Neuron (in vitro differentiated cells): ENCODE results near the gene TP63.

Source experiments
- H2AFZ ChIP-seq: one replicate; pipeline ENCODE4 v1.6.1; 2013; ENCODE audit warnings: low read depth, mild to moderate bottlenecking, inconsistent platforms, low read length, moderate library complexity
- H3K27me3 ChIP-seq: one replicate; pipeline ENCODE4 v1.6.1; 2013; ENCODE audit warnings: low read length; ENCODE audit not compliant: insufficient read depth
- H3K36me3 ChIP-seq: one replicate; pipeline ENCODE4 v1.6.1; 2013; ENCODE audit warnings: low read length; ENCODE audit not compliant: insufficient read depth
- H3K4me1 ChIP-seq: one replicate; pipeline ENCODE4 v1.6.1; 2013; ENCODE audit warnings: low read length; ENCODE audit not compliant: insufficient read depth
- H3K4me3 ChIP-seq: 2 replicates; pipeline ENCODE4 v1.5.1; 2013; ENCODE audit warnings: mild to moderate bottlenecking, low read length, moderate library complexity
- H3K9me3 ChIP-seq: one replicate; pipeline ENCODE4 v1.6.1; 2013; ENCODE audit warnings: low read length

TP63 gene

DNA sequence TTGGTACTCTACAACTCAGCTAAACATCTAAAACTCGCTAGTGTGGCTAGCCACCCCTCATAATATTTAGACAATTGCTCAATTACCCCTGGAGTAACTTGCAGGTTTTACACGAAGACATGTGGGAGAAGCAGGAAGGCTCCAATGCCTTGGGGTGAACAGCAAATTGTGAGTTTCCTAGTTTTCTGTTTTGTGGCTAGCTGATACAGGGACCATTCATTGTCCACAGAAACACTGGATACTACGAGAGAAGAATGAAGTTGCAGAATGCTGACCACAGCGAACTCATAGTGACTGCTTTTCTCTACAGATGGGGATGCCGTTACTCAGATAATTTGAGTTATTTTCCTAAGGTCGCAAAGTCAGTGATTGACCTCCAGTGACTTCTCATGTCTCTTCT lies 276.6 kb downstream of the TP63 start:
- H3K4me3 ChIP-seq, result no peak overlapping the region
- no peaks in the 10 kb centered on the region for H3K36me3 ChIP-seq
- H3K27me3 ChIP-seq, result no peaks in the 10 kb centered on the region
- H3K4me1 ChIP-seq, result no peaks in the 10 kb centered on the region
- H3K9me3 ChIP-seq, result no peaks in the 10 kb centered on the region
- no peak overlapping the region for H2AFZ ChIP-seq

- no peaks in the 10 kb centered on the region for H3K9me3 ChIP-seq
- no peaks in the 10 kb centered on the region for H3K36me3 ChIP-seq
- no peaks in the 10 kb centered on the region for H3K27me3 ChIP-seq
- H2AFZ ChIP-seq, result no peak overlapping the region
- H3K4me3 ChIP-seq, result no peak overlapping the region
- no peaks in the 10 kb centered on the region for H3K4me1 ChIP-seq
Measured at GRCh38 chr3:189908646-189909045, 277.5 kb downstream of the TP63 start.

DNA sequence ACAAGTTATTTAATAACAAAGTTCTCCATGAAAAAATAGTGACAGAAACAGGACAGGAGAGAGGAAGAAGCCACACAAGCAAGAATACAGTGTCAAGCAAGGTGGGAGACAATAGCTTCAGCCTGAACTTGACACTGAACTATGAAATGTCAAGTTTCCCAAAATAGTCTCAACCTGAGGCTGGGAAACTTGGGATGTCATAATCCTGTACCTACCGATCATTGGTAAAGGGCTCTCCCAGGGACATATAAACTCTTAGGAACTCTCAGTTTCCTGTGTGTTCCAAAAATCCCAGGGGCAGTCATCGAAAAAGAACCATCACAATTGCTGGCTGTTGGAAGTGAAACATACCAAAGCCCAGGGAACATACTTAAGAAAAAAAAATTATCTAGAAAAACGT lies 277.9 kb downstream of the TP63 start:
- Histone ChIP-seq H3K4me1 (no peaks in the 10 kb centered on the region), H2AFZ (no peak overlapping the region), H3K36me3 (no peaks in the 10 kb centered on the region)

GRCh38 chr3:189909573-189909972 lies 278.4 kb downstream of the TP63 start:
- no peaks in the 10 kb centered on the region for H3K9me3 ChIP-seq
- no peaks in the 10 kb centered on the region for H3K4me1 ChIP-seq
- H2AFZ ChIP-seq, result no peak overlapping the region
- no peak overlapping the region for H3K4me3 ChIP-seq
- H3K27me3 ChIP-seq, result no peaks in the 10 kb centered on the region
- H3K36me3 ChIP-seq, result no peaks in the 10 kb centered on the region

More for the DNA sequence above, 277.9 kb downstream of the TP63 start:
- no peaks in the 10 kb centered on the region for H3K27me3 ChIP-seq
- no peaks in the 10 kb centered on the region for H3K9me3 ChIP-seq
- H3K4me3 ChIP-seq, result no peak overlapping the region

- Histone ChIP-seq H3K4me1 (no peaks in the 10 kb centered on the region), H3K27me3 (no peaks in the 10 kb centered on the region), H3K9me3 (no peaks in the 10 kb centered on the region), H3K4me3 (no peak overlapping the region), H3K36me3 (no peaks in the 10 kb centered on the region), H2AFZ (no peak overlapping the region)
Measured at GRCh38 chr3:189911001-189911400, 279.8 kb downstream of the TP63 start.

GRCh38 chr3:189914799-189915198 lies 283.6 kb downstream of the TP63 start:
- no peak overlapping the region for H2AFZ ChIP-seq
- no peaks in the 10 kb centered on the region for H3K9me3 ChIP-seq
- H3K27me3 ChIP-seq, result no peaks in the 10 kb centered on the region
- no peaks in the 10 kb centered on the region for H3K4me1 ChIP-seq
- H3K4me3 ChIP-seq, result no peak overlapping the region
- no peaks in the 10 kb centered on the region for H3K36me3 ChIP-seq

GRCh38 chr3:189921770-189922169 lies 290.6 kb downstream of the TP63 start:
- no peaks in the 10 kb centered on the region for H3K9me3 ChIP-seq
- H3K36me3 ChIP-seq, result no peaks in the 10 kb centered on the region
- H3K4me1 ChIP-seq, result no peaks in the 10 kb centered on the region
- no peaks in the 10 kb centered on the region for H3K27me3 ChIP-seq
- no peak overlapping the region for H2AFZ ChIP-seq
- no peak overlapping the region for H3K4me3 ChIP-seq

GRCh38 chr3:189927975-189928895 lies 297.0 kb downstream of the TP63 start:
- no peak overlapping the region for H2AFZ ChIP-seq
- no peaks in the 10 kb centered on the region for H3K36me3 ChIP-seq
- no peaks in the 10 kb centered on the region for H3K27me3 ChIP-seq
- H3K9me3 ChIP-seq, result no peaks in the 10 kb centered on the region
- no peak overlapping the region for H3K4me3 ChIP-seq
- no peaks in the 10 kb centered on the region for H3K4me1 ChIP-seq

DNA sequence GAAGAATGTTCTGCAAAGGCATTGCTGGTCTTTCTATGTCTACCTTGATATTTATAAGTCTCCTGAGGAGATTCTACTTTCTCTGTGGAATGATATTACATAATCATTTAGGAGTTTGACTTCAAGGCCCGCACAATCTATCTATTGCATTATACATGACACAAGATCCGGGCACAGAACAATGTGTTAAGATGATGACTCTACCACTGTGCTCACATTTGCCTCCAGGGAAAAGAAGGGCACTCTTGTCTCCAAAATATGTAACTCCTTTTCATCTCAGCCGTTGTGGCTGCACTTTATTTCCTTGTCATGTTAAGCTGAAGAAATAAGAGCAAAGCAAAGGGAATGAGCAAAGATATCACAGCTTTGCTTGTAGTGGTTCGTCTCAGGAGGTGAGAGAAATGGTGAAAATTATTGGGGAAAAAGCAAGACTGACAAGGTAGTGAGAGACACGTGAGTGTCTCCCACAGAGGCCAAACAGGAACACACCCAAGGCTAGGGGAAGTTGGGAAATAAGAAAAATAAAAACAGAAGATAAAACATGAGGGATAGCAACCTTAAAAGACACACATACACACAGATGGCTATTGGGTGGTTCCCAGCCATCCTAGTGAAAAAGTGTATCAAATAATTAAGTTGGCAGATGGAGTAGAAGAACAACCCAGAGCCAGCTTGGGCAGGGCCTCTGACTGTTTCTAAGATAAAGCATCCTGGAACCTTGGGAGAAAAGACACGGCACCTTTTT lies 305.2 kb downstream of the TP63 start:
- H3K4me1 ChIP-seq, result no peaks in the 10 kb centered on the region
- H3K4me3 ChIP-seq, result no peak overlapping the region
- H3K27me3 ChIP-seq, result no peaks in the 10 kb centered on the region
- no peak overlapping the region for H2AFZ ChIP-seq
- H3K36me3 ChIP-seq, result no peaks in the 10 kb centered on the region
- no peaks in the 10 kb centered on the region for H3K9me3 ChIP-seq

DNA sequence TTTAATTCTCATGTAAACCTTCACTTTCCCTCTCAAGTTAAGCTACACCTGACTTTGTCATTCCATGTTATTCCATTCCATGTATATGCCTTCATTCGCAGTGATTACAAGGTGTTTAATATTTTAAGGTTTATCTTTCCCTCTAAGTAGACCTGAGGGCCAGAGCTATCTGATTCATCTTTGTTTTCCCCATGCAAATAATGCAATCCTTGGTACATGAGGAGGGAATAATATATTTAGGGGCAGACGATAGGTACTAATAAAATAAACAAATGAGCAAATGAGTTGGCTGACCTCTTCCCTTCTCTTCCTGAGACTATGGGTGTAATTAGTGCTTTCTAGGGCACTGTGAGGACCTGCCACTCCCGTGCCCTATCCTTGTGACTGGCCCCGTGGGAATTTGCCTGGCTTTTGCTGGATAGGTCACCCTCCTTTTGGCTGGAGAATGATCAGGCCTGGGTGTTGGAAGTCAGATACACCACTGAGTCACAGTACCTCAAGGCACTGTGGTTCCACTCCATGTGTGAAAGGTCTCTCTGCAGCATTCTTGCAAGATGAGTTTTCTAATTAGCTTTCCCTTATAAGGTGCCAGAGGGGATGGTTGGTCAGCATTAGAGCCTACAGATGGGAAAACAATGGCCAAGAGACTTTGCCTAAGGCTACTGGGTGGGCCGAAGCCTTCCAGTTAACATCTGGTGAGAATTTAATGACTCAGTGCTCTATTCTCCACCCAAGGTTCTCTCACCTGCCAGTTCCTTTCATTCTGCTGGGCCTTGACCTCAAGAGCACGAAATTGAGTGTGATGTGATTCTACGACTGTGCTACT lies 306.3 kb downstream of the TP63 start:
- Histone ChIP-seq H3K4me3 (no peak overlapping the region), H3K27me3 (no peaks in the 10 kb centered on the region), H3K9me3 (no peaks in the 10 kb centered on the region), H3K4me1 (no peaks in the 10 kb centered on the region), H3K36me3 (no peaks in the 10 kb centered on the region), H2AFZ (no peak overlapping the region)

DNA sequence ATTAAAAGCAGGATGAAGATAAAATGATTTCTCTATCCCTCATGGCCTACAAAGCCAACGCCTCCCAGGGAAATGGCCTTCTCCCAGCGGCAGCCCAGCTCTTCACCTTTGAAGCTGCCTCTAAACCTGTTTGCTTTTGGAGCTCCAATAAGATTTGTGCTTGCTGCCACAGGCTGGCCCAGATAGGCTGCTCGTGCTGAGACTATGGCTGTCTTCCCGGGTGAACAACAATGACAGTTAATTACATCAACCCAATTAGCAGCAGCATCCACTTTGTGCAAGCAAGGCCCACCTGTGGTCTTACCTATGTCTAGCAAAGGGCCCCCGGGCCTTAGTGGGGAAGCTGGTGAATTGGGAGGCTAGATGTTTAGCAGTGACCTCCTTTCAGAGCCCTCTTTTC lies 309.9 kb downstream of the TP63 start:
- Histone ChIP-seq H3K27me3 (no peaks in the 10 kb centered on the region), H3K36me3 (no peaks in the 10 kb centered on the region), H3K9me3 (no peaks in the 10 kb centered on the region), H2AFZ (no peak overlapping the region), H3K4me1 (no peaks in the 10 kb centered on the region), H3K4me3 (no peak overlapping the region)

GRCh38 chr3:189941679-189942078 lies 310.5 kb downstream of the TP63 start:
- Histone ChIP-seq H3K36me3 (no peaks in the 10 kb centered on the region), H3K4me1 (no peaks in the 10 kb centered on the region), H2AFZ (no peak overlapping the region), H3K4me3 (no peak overlapping the region), H3K9me3 (no peaks in the 10 kb centered on the region), H3K27me3 (no peaks in the 10 kb centered on the region)

- H3K36me3 ChIP-seq, result no peaks in the 10 kb centered on the region
- no peaks in the 10 kb centered on the region for H3K4me1 ChIP-seq
- H2AFZ ChIP-seq, result no peak overlapping the region
- no peaks in the 10 kb centered on the region for H3K27me3 ChIP-seq
- H3K4me3 ChIP-seq, result no peak overlapping the region
- H3K9me3 ChIP-seq, result no peaks in the 10 kb centered on the region
Measured at GRCh38 chr3:189942948-189943347, 311.8 kb downstream of the TP63 start.
